Stomach (tissue), 4 donors: ENCODE measurements around the gene SSH2.

ENCODE experiments used
- CTCF ChIP-seq, 7 experiments: fragments of 450-650 bp in 4 of 7; fragments of 200-600 bp in 3 of 7; sonication (generic) in 3 of 7; IDR thresholded peaks; one replicate each; pipeline ENCODE4 v1.5.1; 2016 to 2019; ENCODE audit warnings: antibody characterized with exemption in 7 of 7, control low read depth in 2 of 7, mild to moderate bottlenecking in 1 of 7
- EP300 ChIP-seq: sonication (generic); formaldehyde crosslinking; IDR thresholded peaks from one replicate; pipeline ENCODE4 v1.6.1; 2017; ENCODE audit warnings: antibody characterized with exemption
- POLR2A ChIP-seq, 4 donors: fragments of 450-650 bp; IDR thresholded peaks; one replicate each; pipeline ENCODE4 v1.6.1; 2016; ENCODE audit warnings: antibody characterized with exemption in 4 of 4, control low read depth in 2 of 4, mild to moderate bottlenecking in 1 of 4, moderate library complexity in 1 of 4
- POLR2AphosphoS5 ChIP-seq, 3 donors: sonication (generic); formaldehyde crosslinking; IDR thresholded peaks; one replicate each; pipeline ENCODE4 v1.6.1; 2016; ENCODE audit warnings: antibody characterized with exemption in 3 of 3

- TF ChIP-seq CTCF (IDR thresholded peaks at IDR 0.05): no peak
- TF ChIP-seq POLR2AphosphoS5 (IDR thresholded peaks at IDR 0.05): no peak
- no peak for TF ChIP-seq POLR2A (IDR thresholded peaks at IDR 0.05)
- no peak for TF ChIP-seq EP300
Observed at GRCh38 chr17:29855686-29856085, 74.3 kb downstream of the SSH2 start.
